HG03558 (cell line): ENCODE results near the gene ABCC10.
"Not testable (repeated sequence)": the region's sequence is repeated elsewhere in the genome, so short reads cannot be mapped to it uniquely, and the experiment has no call there.

Source experiments
- ATAC-seq: cut with Tn5 transposase; IDR thresholded peaks from one replicate; pipeline ENCODE4 v1.9.1; 2021; ENCODE audit warnings: moderate number of reproducible peaks; ENCODE audit not compliant: unreplicated experiment; ENCODE audit errors: extremely low read depth

Gene ABCC10

GRCh38 chr6:43467265-43467664 lies 39.9 kb downstream of the ABCC10 start:
- not testable (repeated sequence) for ATAC-seq

GRCh38 chr6:43467752-43468151 lies 40.4 kb downstream of the ABCC10 start:
- ATAC-seq: no peak

GRCh38 chr6:43468240-43468639 lies 40.9 kb downstream of the ABCC10 start:
- no peak for ATAC-seq

GRCh38 chr6:43468748-43469681 lies 41.7 kb downstream of the ABCC10 start:
- ATAC-seq: no peak

- ATAC-seq: no peak
Observed at GRCh38 chr6:43469947-43470346, 42.6 kb downstream of the ABCC10 start.

- no peak for ATAC-seq
Observed at GRCh38 chr6:43471399-43471798, 44.1 kb downstream of the ABCC10 start.

- ATAC-seq: no peak
Observed at GRCh38 chr6:43472515-43472914, 45.2 kb downstream of the ABCC10 start.

- ATAC-seq: no peak
Observed at GRCh38 chr6:43475516-43475915, 48.2 kb downstream of the ABCC10 start.

GRCh38 chr6:43476746-43477145 lies 49.4 kb downstream of the ABCC10 start:
- ATAC-seq: no peak

- no peak for ATAC-seq
Observed at GRCh38 chr6:43477235-43478007, 50.1 kb downstream of the ABCC10 start, which contains the start of gene TJAP1. Gene TJAP1 (plus strand): TSS chr6:43477570. CDS start chr6:43499002, 21,432 bp downstream.

- ATAC-seq: no peak
Observed at GRCh38 chr6:43478008-43478372, 50.6 kb downstream of the ABCC10 start.

GRCh38 chr6:43481075-43481474 lies 53.7 kb downstream of the ABCC10 start:
- no peak for ATAC-seq

GRCh38 chr6:43481591-43482236 lies 54.4 kb downstream of the ABCC10 start:
- ATAC-seq: no peak

- ATAC-seq: no peak
Observed at GRCh38 chr6:43488667-43489276, 61.4 kb downstream of the ABCC10 start.

- ATAC-seq: no peak
Observed at GRCh38 chr6:43489277-43490072, 62.1 kb downstream of the ABCC10 start.

- no peak for ATAC-seq
Observed at GRCh38 chr6:43490523-43490939, 63.2 kb downstream of the ABCC10 start.

GRCh38 chr6:43491750-43492661 lies 64.7 kb downstream of the ABCC10 start:
- ATAC-seq: no peak

GRCh38 chr6:43492673-43493072 lies 65.3 kb downstream of the ABCC10 start:
- no peak for ATAC-seq
